Ishikawa (cell line): ENCODE results near the gene KCNMB2.

ENCODE experiments used
- EGR1 ChIP-seq: IDR thresholded peaks from 2 replicates; pipeline ENCODE4 v1.6.1; 2012
- FOXM1 ChIP-seq: IDR thresholded peaks from 2 replicates; pipeline ENCODE4 v1.6.1; 2012; ENCODE audit warnings: low read depth, borderline replicate concordance
- RAD21 ChIP-seq: IDR thresholded peaks from 2 replicates; pipeline ENCODE4 v1.6.1; 2012; ENCODE audit warnings: low read depth
- TAF1 ChIP-seq: IDR thresholded peaks from 2 replicates; pipeline ENCODE4 v1.6.1; 2012; ENCODE audit warnings: low read depth, mild to moderate bottlenecking
- ZBTB7A ChIP-seq: IDR thresholded peaks from 2 replicates; pipeline ENCODE4 v1.6.1; 2012; ENCODE audit warnings: low read depth
- TF ChIP-seq, protein P1 (sequence below): IDR thresholded peaks from 2 replicates; pipeline ENCODE4 v1.6.1; 2012
- TF ChIP-seq, protein P2 (sequence below): IDR thresholded peaks from 2 replicates; pipeline ENCODE4 v1.6.1; 2012; ENCODE audit warnings: low read depth, mild to moderate bottlenecking

DNA sequence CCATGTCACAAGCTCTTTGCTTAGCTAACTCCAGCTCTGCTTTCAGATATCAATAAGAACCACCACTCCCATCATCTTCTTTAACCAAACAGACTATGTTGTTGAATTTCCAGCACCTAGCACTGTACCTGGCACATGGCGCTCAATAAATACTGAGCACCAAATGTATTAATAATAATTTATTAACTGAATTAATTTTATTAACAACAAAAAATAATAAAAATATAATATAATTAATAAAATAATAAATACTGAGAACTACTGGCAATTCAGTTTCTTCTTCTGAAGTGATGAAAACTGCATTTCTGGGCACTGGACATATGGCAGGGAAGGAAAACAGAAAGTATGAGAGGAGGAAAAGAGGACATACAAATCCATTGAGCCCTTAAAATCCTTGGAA lies 271.5 kb downstream of the KCNMB2 start:
- TF ChIP-seq, protein P1, sequence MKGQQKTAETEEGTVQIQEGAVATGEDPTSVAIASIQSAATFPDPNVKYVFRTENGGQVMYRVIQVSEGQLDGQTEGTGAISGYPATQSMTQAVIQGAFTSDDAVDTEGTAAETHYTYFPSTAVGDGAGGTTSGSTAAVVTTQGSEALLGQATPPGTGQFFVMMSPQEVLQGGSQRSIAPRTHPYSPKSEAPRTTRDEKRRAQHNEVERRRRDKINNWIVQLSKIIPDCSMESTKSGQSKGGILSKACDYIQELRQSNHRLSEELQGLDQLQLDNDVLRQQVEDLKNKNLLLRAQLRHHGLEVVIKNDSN: no peak
- TF ChIP-seq EGR1: no peak
- no peak for TF ChIP-seq TAF1
- TF ChIP-seq RAD21: no peak
- TF ChIP-seq ZBTB7A: no peak
- no peak for TF ChIP-seq FOXM1
- TF ChIP-seq, protein P2, sequence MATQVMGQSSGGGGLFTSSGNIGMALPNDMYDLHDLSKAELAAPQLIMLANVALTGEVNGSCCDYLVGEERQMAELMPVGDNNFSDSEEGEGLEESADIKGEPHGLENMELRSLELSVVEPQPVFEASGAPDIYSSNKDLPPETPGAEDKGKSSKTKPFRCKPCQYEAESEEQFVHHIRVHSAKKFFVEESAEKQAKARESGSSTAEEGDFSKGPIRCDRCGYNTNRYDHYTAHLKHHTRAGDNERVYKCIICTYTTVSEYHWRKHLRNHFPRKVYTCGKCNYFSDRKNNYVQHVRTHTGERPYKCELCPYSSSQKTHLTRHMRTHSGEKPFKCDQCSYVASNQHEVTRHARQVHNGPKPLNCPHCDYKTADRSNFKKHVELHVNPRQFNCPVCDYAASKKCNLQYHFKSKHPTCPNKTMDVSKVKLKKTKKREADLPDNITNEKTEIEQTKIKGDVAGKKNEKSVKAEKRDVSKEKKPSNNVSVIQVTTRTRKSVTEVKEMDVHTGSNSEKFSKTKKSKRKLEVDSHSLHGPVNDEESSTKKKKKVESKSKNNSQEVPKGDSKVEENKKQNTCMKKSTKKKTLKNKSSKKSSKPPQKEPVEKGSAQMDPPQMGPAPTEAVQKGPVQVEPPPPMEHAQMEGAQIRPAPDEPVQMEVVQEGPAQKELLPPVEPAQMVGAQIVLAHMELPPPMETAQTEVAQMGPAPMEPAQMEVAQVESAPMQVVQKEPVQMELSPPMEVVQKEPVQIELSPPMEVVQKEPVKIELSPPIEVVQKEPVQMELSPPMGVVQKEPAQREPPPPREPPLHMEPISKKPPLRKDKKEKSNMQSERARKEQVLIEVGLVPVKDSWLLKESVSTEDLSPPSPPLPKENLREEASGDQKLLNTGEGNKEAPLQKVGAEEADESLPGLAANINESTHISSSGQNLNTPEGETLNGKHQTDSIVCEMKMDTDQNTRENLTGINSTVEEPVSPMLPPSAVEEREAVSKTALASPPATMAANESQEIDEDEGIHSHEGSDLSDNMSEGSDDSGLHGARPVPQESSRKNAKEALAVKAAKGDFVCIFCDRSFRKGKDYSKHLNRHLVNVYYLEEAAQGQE: no peak
